ENCODE data around the gene ISCA2. TPM values are rescaled to one million over a fixed set of nuclear protein-coding genes. Genes with fewer than 3 reads are reported as not detected.

ISCA2 gene
- polyA plus RNA-seq, 1 donor (not counting 4 experiments of a cell fraction or from before 2014, with no cell fraction given): 33.0 TPM

- Histone ChIP-seq H3K9me3 (ENCODE audit: control insufficient read depth, low read depth, low read length) (no peaks in the 10 kb centered on the region), H3K27me3 (ENCODE audit: control insufficient read depth, extremely low read depth, insufficient read depth, low read length) (no peaks in the 10 kb centered on the region), H3K4me2 (ENCODE audit: control insufficient read depth, extremely low read depth, insufficient read depth, low read depth, low read length) (no peak overlapping the region), H3K4me1 (ENCODE audit: control insufficient read depth, extremely low read depth, insufficient read depth, low read length) (peaks cover 19% of the 10 kb centered on the region), H3K4me3 (ENCODE audit: control insufficient read depth in 2 of 3, extremely low read depth in 1 of 3, insufficient read depth in 2 of 3, low read depth in 1 of 3, low read length in 3 of 3) (no peak overlapping the region), H3K9ac (ENCODE audit: control insufficient read depth, extremely low read depth, insufficient read depth, low read length) (no peak overlapping the region), H3K27ac (ENCODE audit: control insufficient read depth, insufficient read depth, low read length) (no peak overlapping the region), H3K9me1 (ENCODE audit: control insufficient read depth, extremely low read depth, insufficient read depth, low read length) (no peaks in the 10 kb centered on the region), H3K79me2 (ENCODE audit: control insufficient read depth, insufficient read depth, low read length) (no peaks in the 10 kb centered on the region), H4K20me1 (ENCODE audit: control insufficient read depth, extremely low read depth, insufficient read depth, low read length) (no peaks in the 10 kb centered on the region), H3K36me3 (ENCODE audit: control insufficient read depth in 2 of 2, extremely low read depth in 1 of 2, insufficient read depth in 2 of 2, low read length in 2 of 2) (peaks cover 77 to 79% of the 10 kb centered on the region in 2 experiments), H2AFZ (ENCODE audit: control insufficient read depth, low read length) (no peak overlapping the region)
- TF ChIP-seq CTCF (optimal IDR thresholded peaks at IDR 0.05 in 1 of 3, IDR thresholded peaks at IDR 0.05 in 1 of 3, conservative IDR thresholded peaks at IDR 0.05 in 1 of 3; ENCODE audit: extremely low read depth in 1 of 3, insufficient read depth in 2 of 3, low read length in 3 of 3) (no peak), EZH2 (IDR thresholded peaks at IDR 0.05; ENCODE audit: low read length) (no peak)
- dilution Hi-C loops (cut with MboI; ENCODE audit: extremely low pct_ligation_motif_present, low sequenced_read_pairs): no loop called here
- DNase-seq (ENCODE audit: low read depth, low spot score) (no peak), FAIRE-seq (no peak)
Observed at GRCh38 chr14:74504412-74504811, 10.8 kb downstream of the ISCA2 start.

GRCh38 chr14:74504874-74505720 lies 11.5 kb downstream of the ISCA2 start:
- no peak overlapping the region for H3K9ac ChIP-seq (ENCODE audit: control insufficient read depth, extremely low read depth, insufficient read depth, low read length)
- DNase-seq (ENCODE audit: low read depth, low spot score) (no peak), FAIRE-seq (no peak)
- no peak overlapping the region for H3K27ac ChIP-seq (ENCODE audit: control insufficient read depth, insufficient read depth, low read length)
- H4K20me1 ChIP-seq (ENCODE audit: control insufficient read depth, extremely low read depth, insufficient read depth, low read length): no peaks in the 10 kb centered on the region
- H3K4me3 ChIP-seq (ENCODE audit: control insufficient read depth in 2 of 3, extremely low read depth in 1 of 3, insufficient read depth in 2 of 3, low read depth in 1 of 3, low read length in 3 of 3): no peak overlapping the region
- H3K27me3 ChIP-seq (ENCODE audit: control insufficient read depth, extremely low read depth, insufficient read depth, low read length): no peaks in the 10 kb centered on the region
- TF ChIP-seq EZH2 (IDR thresholded peaks at IDR 0.05; ENCODE audit: low read length) (no peak), CTCF (optimal IDR thresholded peaks at IDR 0.05 in 1 of 3, IDR thresholded peaks at IDR 0.05 in 1 of 3, conservative IDR thresholded peaks at IDR 0.05 in 1 of 3; ENCODE audit: extremely low read depth in 1 of 3, insufficient read depth in 2 of 3, low read length in 3 of 3) (no peak)
- no peak overlapping the region for H2AFZ ChIP-seq (ENCODE audit: control insufficient read depth, low read length)
- H3K36me3 ChIP-seq (ENCODE audit: control insufficient read depth in 2 of 2, extremely low read depth in 1 of 2, insufficient read depth in 2 of 2, low read length in 2 of 2): peaks cover 79 to 81% of the 10 kb centered on the region in 2 experiments
- H3K4me2 ChIP-seq (ENCODE audit: control insufficient read depth, extremely low read depth, insufficient read depth, low read depth, low read length): no peak overlapping the region
- peaks cover 19% of the 10 kb centered on the region for H3K4me1 ChIP-seq (ENCODE audit: control insufficient read depth, extremely low read depth, insufficient read depth, low read length)
- no peaks in the 10 kb centered on the region for H3K9me1 ChIP-seq (ENCODE audit: control insufficient read depth, extremely low read depth, insufficient read depth, low read length)
- H3K79me2 ChIP-seq (ENCODE audit: control insufficient read depth, insufficient read depth, low read length): no peaks in the 10 kb centered on the region
- dilution Hi-C loops (cut with MboI; ENCODE audit: extremely low pct_ligation_motif_present, low sequenced_read_pairs): no loop called here
- H3K9me3 ChIP-seq (ENCODE audit: control insufficient read depth, low read depth, low read length): no peaks in the 10 kb centered on the region

Data from keratinocyte (primary cell).